GM12892 (cell line): ENCODE measurements around the gene DOP1B.

ENCODE experiments used
- POLR2A ChIP-seq: IDR thresholded peaks from 2 replicates; pipeline ENCODE4 v1.6.1; 2011; ENCODE audit warnings: low read depth, low read length, control low read depth
- POLR2AphosphoS5 ChIP-seq: IDR thresholded peaks from 2 replicates; pipeline ENCODE4 v1.6.1; 2011; ENCODE audit warnings: low read depth, low read length, control low read depth
- TAF1 ChIP-seq: IDR thresholded peaks from 2 replicates; pipeline ENCODE4 v1.6.1; 2011; ENCODE audit warnings: low read depth, mild to moderate bottlenecking, control low read depth, low read length, borderline replicate concordance

- TF ChIP-seq POLR2AphosphoS5 (no peak), TAF1 (no peak), POLR2A (no peak)
Observed at GRCh38 chr21:36156339-36156814, 247 bp upstream of the DOP1B start.
